Keratinocyte (primary cell): ENCODE measurements around the gene MED9.

Experiments used
- EZH2 ChIP-seq: IDR thresholded peaks from one replicate; pipeline ENCODE4 v1.6.1; 2012; ENCODE audit warnings: inconsistent platforms, mild to moderate bottlenecking, low read length, moderate library complexity
- TF ChIP-seq, protein P1 (sequence below), 3 experiments: IDR thresholded peaks in 1 of 3; conservative IDR thresholded peaks in 1 of 3; optimal IDR thresholded peaks in 1 of 3; 2 replicates in 2 of 3; 3 replicates in 1 of 3; pipeline versions ENCODE3 to v1.5.1; 2011; ENCODE audit warnings: low read length in 3 of 3, mild to moderate bottlenecking in 3 of 3, moderate library complexity in 2 of 3, control low read depth in 1 of 3, inconsistent platforms in 1 of 3; ENCODE audit not compliant: insufficient read depth in 2 of 3; ENCODE audit errors: extremely low read depth in 1 of 3

- TF ChIP-seq, protein P1, sequence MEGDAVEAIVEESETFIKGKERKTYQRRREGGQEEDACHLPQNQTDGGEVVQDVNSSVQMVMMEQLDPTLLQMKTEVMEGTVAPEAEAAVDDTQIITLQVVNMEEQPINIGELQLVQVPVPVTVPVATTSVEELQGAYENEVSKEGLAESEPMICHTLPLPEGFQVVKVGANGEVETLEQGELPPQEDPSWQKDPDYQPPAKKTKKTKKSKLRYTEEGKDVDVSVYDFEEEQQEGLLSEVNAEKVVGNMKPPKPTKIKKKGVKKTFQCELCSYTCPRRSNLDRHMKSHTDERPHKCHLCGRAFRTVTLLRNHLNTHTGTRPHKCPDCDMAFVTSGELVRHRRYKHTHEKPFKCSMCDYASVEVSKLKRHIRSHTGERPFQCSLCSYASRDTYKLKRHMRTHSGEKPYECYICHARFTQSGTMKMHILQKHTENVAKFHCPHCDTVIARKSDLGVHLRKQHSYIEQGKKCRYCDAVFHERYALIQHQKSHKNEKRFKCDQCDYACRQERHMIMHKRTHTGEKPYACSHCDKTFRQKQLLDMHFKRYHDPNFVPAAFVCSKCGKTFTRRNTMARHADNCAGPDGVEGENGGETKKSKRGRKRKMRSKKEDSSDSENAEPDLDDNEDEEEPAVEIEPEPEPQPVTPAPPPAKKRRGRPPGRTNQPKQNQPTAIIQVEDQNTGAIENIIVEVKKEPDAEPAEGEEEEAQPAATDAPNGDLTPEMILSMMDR (optimal IDR thresholded peaks at IDR 0.05 in 1 of 3, IDR thresholded peaks at IDR 0.05 in 1 of 3, conservative IDR thresholded peaks at IDR 0.05 in 1 of 3; ENCODE audit: extremely low read depth in 1 of 3, insufficient read depth in 2 of 3, low read length in 3 of 3): no peak
- TF ChIP-seq EZH2: no peak
These were observed 26.8 kb downstream of the MED9 start for GRCh38 chr17:17503566-17504130.
